ENCODE data around the gene ADGRG4.
A peak's percentile ranks its signal among the peaks of the same experiment; 100 is the strongest.
"Not testable (repeated sequence)": the region's sequence is repeated elsewhere in the genome, so short reads cannot be mapped to it uniquely, and the experiment has no call there.

The ADGRG4 gene

GRCh38 chrX:136300721-136301120 lies at the start of gene ADGRG4:
TSS of gene ADGRG4 (plus strand) at chrX:136300963. CDS start at chrX:136308778, 7,815 bp downstream.
- DNase-seq (ENCODE audit: low spot score): not testable (repeated sequence)

DNA sequence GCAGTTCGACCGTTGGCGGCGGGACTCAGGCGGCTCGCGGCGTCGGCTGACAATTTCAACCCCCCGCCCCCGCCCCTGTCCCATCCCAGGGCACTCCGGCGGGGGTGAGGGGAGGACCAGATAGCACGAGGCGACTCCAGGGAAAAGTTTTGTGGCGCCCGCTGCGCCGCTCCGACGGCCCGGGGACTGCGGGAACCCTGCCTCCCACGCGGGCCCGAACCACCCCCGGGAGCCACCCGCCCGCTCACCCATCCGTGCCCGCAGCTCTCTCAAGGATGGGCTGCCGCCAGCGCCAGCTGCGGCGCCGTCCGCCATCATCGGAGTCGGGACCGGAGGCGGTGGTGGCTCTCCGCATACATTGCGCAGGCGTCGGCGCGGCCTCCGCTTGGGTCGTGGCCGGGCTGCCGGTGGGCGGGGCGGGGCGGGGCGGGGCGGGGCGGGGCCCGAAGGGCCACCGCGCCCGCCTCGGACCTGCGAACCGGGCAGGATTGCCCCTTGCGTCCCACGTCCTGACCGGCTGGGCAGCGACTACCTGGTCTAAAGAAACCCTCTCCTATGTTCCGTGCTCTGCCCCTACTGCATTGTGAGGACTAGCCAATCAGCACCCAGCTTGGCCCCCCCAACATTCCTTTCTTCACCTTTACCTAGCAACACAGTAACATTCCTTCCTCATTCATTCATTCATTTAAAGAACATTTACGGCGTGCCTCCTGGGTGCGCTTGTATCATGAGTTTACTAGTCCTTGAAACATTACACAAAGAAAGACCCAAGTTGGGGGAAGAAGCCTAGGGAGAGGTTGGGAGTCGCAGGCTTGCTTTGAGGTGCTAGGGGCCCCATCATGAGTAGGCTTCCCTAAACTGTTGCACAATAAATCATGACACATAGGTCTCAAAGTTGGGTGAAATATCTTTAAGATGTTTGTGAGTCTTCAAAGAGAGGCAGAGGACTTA lies 49.4 kb upstream of the ADGRG4 start, which contains the start of gene MAP7D3:
MAP7D3 (minus strand) TSS at position 360 of the 951 bp plus-strand sequence; CDS start at position 318, 42 bp downstream.
- DNase-seq (ENCODE audit: low spot score): peak; percentile 63

DNA sequence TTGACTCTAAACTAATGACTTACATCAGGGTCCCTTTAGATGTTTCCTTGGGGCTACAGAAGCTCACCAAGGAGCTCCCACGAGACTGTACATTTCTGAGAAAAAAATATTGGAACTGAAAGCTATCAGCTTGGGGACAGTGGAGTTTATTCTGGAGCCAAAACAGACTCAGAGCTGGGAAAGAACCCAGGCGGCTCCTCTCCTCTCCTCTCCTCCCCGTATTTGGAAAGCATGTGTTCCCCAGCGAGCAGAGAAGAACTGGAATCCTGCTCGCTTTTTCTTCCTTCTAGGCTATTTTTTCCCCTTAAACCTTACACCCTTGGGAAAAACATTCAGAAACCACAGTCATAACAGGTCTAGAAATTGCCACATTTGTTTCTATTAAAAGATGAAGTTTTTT lies 45.2 kb upstream of the ADGRG4 start:
- DNase-seq (ENCODE audit: low spot score): no peak

DNA sequence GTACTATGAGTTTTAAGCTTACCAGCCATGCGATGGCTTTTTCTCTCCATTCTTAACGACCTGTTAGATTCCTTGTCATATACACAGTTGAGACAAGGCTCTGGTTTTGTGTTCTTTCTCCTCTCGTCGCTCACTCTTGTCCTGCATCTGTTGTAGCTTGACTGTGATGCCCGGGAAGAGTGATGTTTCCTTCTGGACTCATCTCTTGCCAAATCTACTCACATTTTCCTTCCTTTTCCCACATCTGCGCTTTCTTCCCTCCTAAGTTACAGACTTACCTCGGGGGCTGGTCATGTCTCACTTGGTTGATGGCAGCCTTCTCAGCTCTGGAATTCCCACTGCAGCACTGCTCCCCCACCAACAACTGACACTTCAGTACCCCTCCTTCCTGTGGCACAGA lies 44.7 kb upstream of the ADGRG4 start:
- no peak for DNase-seq (ENCODE audit: low spot score)

- DNase-seq (ENCODE audit: low spot score): no peak
Measured at GRCh38 chrX:136258951-136259350, 41.8 kb upstream of the ADGRG4 start.

GRCh38 chrX:136259543-136259942 lies 41.2 kb upstream of the ADGRG4 start:
- DNase-seq (ENCODE audit: low spot score): peak; percentile 19

GRCh38 chrX:136260776-136261175 lies 40.0 kb upstream of the ADGRG4 start:
- no peak for DNase-seq (ENCODE audit: low spot score)

GRCh38 chrX:136261321-136261720 lies 39.4 kb upstream of the ADGRG4 start:
- no peak for DNase-seq (ENCODE audit: low spot score)

DNA sequence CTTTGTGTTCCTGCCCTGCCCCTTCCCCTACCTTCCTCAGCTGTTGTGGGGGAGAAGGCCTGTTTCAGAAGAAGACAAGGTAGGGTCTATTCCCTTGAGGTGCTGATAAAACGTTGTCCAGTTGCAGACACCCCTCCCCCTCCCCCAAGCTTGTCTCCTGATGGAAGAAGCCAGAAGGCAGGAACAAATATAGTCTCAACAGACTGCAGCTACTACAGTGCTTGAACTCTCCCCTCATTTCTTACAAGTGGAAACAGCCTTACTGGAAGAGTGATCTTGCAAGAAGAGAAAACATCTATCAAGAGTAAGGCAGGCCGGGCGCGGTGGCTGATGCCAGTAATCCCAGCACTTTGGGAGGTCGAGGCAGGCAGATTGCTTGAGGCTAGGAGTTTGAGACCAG lies 38.5 kb upstream of the ADGRG4 start:
- DNase-seq (ENCODE audit: low spot score): no peak

- DNase-seq (ENCODE audit: low spot score): no peak
Measured at GRCh38 chrX:136262812-136263315, 37.9 kb upstream of the ADGRG4 start.

- no peak for DNase-seq (ENCODE audit: low spot score)
Measured at GRCh38 chrX:136266828-136267227, 33.9 kb upstream of the ADGRG4 start.

- DNase-seq (ENCODE audit: low spot score): peak; percentile 58
Measured at GRCh38 chrX:136268051-136269048, 32.4 kb upstream of the ADGRG4 start.

- no peak for DNase-seq (ENCODE audit: low spot score)
Measured at GRCh38 chrX:136269921-136270320, 30.8 kb upstream of the ADGRG4 start.

DNA sequence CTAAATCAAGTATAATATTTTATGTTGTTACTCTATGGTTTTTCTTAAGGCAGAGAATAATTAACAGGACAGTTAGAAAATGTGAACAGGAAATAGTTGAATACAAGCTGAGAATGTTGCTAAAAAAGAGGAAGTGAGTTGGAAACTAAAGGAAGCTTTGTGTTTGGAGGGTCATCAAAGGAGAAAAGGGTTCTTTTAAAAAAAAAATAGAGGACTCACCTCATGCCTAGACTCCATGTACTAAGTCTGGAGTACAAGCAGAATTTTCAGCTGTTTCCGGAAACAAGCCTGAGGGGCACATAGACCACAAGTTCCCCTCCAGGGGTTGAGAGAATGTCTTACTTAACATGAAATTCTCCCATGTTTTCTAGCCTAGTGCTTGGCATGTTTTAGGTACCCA lies 29.5 kb upstream of the ADGRG4 start:
- DNase-seq (ENCODE audit: low spot score): no peak

DNA sequence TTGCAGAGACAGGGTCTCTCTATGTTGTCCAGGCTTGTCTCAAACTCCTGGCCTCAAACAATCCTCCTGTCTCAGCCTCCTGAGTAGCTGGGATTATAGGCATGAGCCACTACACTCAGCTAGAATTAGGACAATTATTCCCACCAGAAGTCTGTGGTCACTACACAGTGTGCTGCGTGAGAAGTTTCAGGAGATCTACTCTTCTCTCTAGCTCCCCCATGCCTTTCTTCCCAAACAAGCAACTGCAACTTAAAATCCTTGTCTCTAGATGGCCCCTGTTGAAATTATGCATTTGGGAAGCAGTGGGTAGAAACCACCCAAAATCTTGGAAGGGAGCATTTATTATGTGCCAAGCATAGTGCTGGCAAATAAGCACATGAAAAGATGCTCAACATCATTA lies 28.4 kb upstream of the ADGRG4 start:
- DNase-seq (ENCODE audit: low spot score): no peak

DNA sequence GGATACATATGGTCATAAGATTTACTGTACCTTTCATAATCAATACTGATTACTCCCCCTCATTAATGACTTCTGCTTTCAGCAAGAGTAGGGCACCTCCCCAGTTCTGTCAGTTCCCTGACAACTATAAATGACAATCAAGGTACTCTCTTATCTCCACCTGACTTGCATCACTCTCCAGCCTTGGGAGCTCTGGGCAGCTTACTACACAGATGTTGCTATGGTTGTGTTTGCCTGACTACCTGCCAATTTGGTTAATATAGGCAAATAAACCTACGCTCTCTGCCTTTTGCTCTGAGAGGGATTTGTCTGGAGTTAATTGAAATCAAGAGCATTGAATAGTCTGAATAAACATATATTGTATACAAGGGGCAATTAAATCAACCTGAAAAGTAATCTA lies 26.8 kb upstream of the ADGRG4 start:
- DNase-seq (ENCODE audit: low spot score): no peak

- no peak for DNase-seq (ENCODE audit: low spot score)
Measured at GRCh38 chrX:136275553-136275952, 25.2 kb upstream of the ADGRG4 start.

- not testable (repeated sequence) for DNase-seq (ENCODE audit: low spot score)
Measured at GRCh38 chrX:136286375-136286774, 14.4 kb upstream of the ADGRG4 start.

GRCh38 chrX:136291824-136292223 lies 8.9 kb upstream of the ADGRG4 start:
- DNase-seq (ENCODE audit: low spot score): no peak

DNA sequence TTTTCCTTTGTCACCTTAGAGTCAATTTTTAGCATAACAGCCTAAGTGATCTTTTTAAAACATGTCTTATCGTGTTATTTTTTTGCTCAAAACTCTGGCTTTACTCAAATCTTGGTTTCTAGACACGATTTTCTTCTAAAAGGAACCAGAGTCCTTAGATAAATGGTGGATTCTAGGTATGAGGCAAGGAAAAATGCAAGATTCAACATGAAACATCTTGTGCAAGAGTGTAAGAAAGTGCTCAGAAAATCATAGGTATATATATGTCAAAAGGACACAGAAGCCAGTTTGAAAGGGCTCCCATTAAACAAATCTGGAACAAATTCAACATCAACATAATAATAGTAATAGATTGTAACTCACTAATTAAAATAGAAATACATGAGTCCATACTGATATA lies 8.1 kb upstream of the ADGRG4 start:
- DNase-seq (ENCODE audit: low spot score): no peak

DNA sequence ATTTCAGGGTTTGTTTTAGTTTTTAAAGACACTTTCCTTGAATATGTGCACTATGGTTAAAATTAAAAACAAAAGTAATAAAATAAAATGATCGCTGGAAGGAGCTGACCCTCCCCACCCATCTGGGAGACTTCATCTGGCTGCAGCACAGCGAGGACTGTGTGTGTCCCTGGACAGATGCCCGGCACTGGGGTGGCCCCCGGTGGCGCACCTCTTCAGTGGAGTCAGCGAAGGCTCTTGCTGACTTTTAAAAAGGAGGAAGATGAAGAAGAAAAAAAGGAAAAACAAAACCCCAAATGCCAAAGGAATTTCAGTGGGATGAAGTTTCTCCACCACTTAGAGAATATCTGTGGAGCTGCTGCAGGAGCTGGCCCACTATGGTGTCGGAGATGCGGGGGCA lies 5.4 kb upstream of the ADGRG4 start:
- DNase-seq (ENCODE audit: low spot score): no peak

- DNase-seq (ENCODE audit: low spot score): no peak
Measured at GRCh38 chrX:136303041-136303440, 2.3 kb downstream of the ADGRG4 start.

Data from CD4-positive, alpha-beta T cell treated with Interleukin-15 for 4 hours (primary cell).